Lower leg skin (tissue), 3 donors: ENCODE measurements around the gene IRS1.

Experiments used
- POLR2A ChIP-seq, 2 donors: fragments of 450-650 bp; IDR thresholded peaks; one replicate each; pipeline ENCODE4 v1.6.1; 2016 to 2017; ENCODE audit warnings: antibody characterized with exemption in 2 of 2, mild to moderate bottlenecking in 1 of 2, moderate library complexity in 1 of 2
- TF ChIP-seq, protein P1 (sequence below), 3 donors: fragments of 450-650 bp; IDR thresholded peaks; one replicate each; pipeline ENCODE4 v1.5.1; 2016; ENCODE audit warnings: antibody characterized with exemption in 3 of 3, mild to moderate bottlenecking in 3 of 3, moderate library complexity in 2 of 3

- TF ChIP-seq, protein P1, sequence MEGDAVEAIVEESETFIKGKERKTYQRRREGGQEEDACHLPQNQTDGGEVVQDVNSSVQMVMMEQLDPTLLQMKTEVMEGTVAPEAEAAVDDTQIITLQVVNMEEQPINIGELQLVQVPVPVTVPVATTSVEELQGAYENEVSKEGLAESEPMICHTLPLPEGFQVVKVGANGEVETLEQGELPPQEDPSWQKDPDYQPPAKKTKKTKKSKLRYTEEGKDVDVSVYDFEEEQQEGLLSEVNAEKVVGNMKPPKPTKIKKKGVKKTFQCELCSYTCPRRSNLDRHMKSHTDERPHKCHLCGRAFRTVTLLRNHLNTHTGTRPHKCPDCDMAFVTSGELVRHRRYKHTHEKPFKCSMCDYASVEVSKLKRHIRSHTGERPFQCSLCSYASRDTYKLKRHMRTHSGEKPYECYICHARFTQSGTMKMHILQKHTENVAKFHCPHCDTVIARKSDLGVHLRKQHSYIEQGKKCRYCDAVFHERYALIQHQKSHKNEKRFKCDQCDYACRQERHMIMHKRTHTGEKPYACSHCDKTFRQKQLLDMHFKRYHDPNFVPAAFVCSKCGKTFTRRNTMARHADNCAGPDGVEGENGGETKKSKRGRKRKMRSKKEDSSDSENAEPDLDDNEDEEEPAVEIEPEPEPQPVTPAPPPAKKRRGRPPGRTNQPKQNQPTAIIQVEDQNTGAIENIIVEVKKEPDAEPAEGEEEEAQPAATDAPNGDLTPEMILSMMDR (IDR thresholded peaks at IDR 0.05): no peak
- no peak for TF ChIP-seq POLR2A (IDR thresholded peaks at IDR 0.05)
Observed at GRCh38 chr2:226693521-226693920, 106.1 kb downstream of the IRS1 start.
